HTERT RPE-1 (cell line): ENCODE measurements around the gene ABCC2.
"Not testable (repeated sequence)": the region's sequence is repeated elsewhere in the genome, so short reads cannot be mapped to it uniquely, and the experiment has no call there.

Source experiments
- in situ Hi-C: fragments of 300-500 bp; cut with MboI; formaldehyde crosslinking; loops from 4 replicates; pipeline ENCODE4 v1.14.3; 2020; ENCODE audit warnings: low sequenced_read_pairs

Gene ABCC2

GRCh38 chr10:99782447-99783286, at the start of gene ABCC2:
Gene ABCC2 (plus strand): TSS chr10:99782640. CDS start chr10:99782845, 205 bp downstream.
- in situ Hi-C loops = no loop called here

GRCh38 chr10:99733366-99733765, 49.1 kb upstream of the ABCC2 start:
- in situ Hi-C loops = no loop called here

GRCh38 chr10:99734111-99734510, 48.3 kb upstream of the ABCC2 start:
- in situ Hi-C loops = not testable (repeated sequence)

GRCh38 chr10:99740260-99740659, 42.2 kb upstream of the ABCC2 start:
- in situ Hi-C loops = no loop called here

GRCh38 chr10:99740933-99741559, 41.4 kb upstream of the ABCC2 start:
- in situ Hi-C loops = no loop called here

- in situ Hi-C loops = no loop called here
These were observed 40.2 kb upstream of the ABCC2 start for GRCh38 chr10:99742254-99742653.

- in situ Hi-C loops = no loop called here
These were observed 39.7 kb upstream of the ABCC2 start for GRCh38 chr10:99742701-99743100.

GRCh38 chr10:99743841-99744240, 38.6 kb upstream of the ABCC2 start:
- in situ Hi-C loops = no loop called here

GRCh38 chr10:99746166-99746565, 36.3 kb upstream of the ABCC2 start:
- in situ Hi-C loops = not testable (repeated sequence)

- in situ Hi-C loops = no loop called here
These were observed 33.5 kb upstream of the ABCC2 start for GRCh38 chr10:99748823-99749451.

GRCh38 chr10:99750641-99751040, 31.8 kb upstream of the ABCC2 start:
- in situ Hi-C loops = no loop called here

GRCh38 chr10:99754670-99755069, 27.8 kb upstream of the ABCC2 start:
- in situ Hi-C loops = no loop called here

- in situ Hi-C loops = no loop called here
These were observed 26.3 kb upstream of the ABCC2 start for GRCh38 chr10:99756159-99756558.

- in situ Hi-C loops = no loop called here
These were observed 24.1 kb upstream of the ABCC2 start for GRCh38 chr10:99758211-99758891.

- in situ Hi-C loops = no loop called here
These were observed 22.1 kb upstream of the ABCC2 start for GRCh38 chr10:99760321-99760720.

- in situ Hi-C loops = no loop called here
These were observed 21.1 kb upstream of the ABCC2 start for GRCh38 chr10:99761365-99761764.

GRCh38 chr10:99765672-99766301, 16.7 kb upstream of the ABCC2 start:
- in situ Hi-C loops = no loop called here

- in situ Hi-C loops = no loop called here
These were observed 16.1 kb upstream of the ABCC2 start for GRCh38 chr10:99766302-99766681.

- in situ Hi-C loops = no loop called here
These were observed 14.5 kb upstream of the ABCC2 start for GRCh38 chr10:99767901-99768300.

GRCh38 chr10:99768556-99768955, 13.9 kb upstream of the ABCC2 start:
- in situ Hi-C loops = no loop called here

- in situ Hi-C loops = no loop called here
These were observed 12.7 kb upstream of the ABCC2 start for GRCh38 chr10:99769706-99770105.
